Gastrocnemius medialis (tissue), 4 donors: ENCODE data around the gene PPFIBP2. TPM values are rescaled to one million over a fixed set of nuclear protein-coding genes. Genes with fewer than 3 reads are reported as not detected.

ENCODE experiments used
- ATAC-seq, 2 donors: fragments of 150-250 bp; one replicate each; pipeline ENCODE4 v1.9.1; 2016
- DNase-seq, 2 donors: peaks; one replicate each; pipeline ENCODE4 v3.0.0-alpha.2; 2019
- H3K27ac ChIP-seq, 4 donors: fragments of 200-600 bp; sonication (generic); 1 replicate in 1 of 4; 2 replicates in 3 of 4; pipeline ENCODE4 v1.5.1; 2016 to 2018; ENCODE audit warnings: mild to moderate bottlenecking in 2 of 4, moderate library complexity in 1 of 4
- H3K27me3 ChIP-seq, 3 donors: fragments of 200-600 bp; sonication (generic) in 2 of 3; 1 replicate in 1 of 3; 2 replicates in 2 of 3; pipeline versions ENCODE4 v1.5.1 to v1.6.0; 2016 to 2019; ENCODE audit warnings: mild to moderate bottlenecking in 1 of 3, moderate library complexity in 1 of 3
- H3K36me3 ChIP-seq, 2 donors: fragments of 200-600 bp; sonication (generic) in 1 of 2; one replicate each; pipeline ENCODE4 v1.5.1; 2017 to 2018
- H3K4me1 ChIP-seq, 2 donors: fragments of 200-600 bp; sonication (generic) in 1 of 2; one replicate each; pipeline ENCODE4 v1.5.1; 2016 to 2017; ENCODE audit warnings: mild to moderate bottlenecking in 2 of 2
- H3K4me3 ChIP-seq, 4 donors: fragments of 200-600 bp; sonication (generic) in 3 of 4; 1 replicate in 1 of 4; 2 replicates in 3 of 4; pipeline ENCODE4 v1.5.1; 2016 to 2019; ENCODE audit warnings: mild to moderate bottlenecking in 2 of 4
- H3K9me3 ChIP-seq, 3 donors: fragments of 200-600 bp; sonication (generic) in 2 of 3; 1 replicate in 1 of 3; 2 replicates in 2 of 3; pipeline ENCODE4 v1.5.1; 2016 to 2019
- POLR2A ChIP-seq, 2 donors: fragments of 450-650 bp; IDR thresholded peaks; one replicate each; pipeline ENCODE4 v1.6.1; 2017; ENCODE audit warnings: antibody characterized with exemption in 2 of 2, mild to moderate bottlenecking in 2 of 2, moderate library complexity in 2 of 2
- in situ Hi-C, 4 donors: fragments of 200-750 bp; cut with MboI; loops; one replicate each; pipeline versions ENCODE4 v1.15.0 to v1.8.0; 2017; ENCODE audit warnings: low sequenced_read_pairs in 4 of 4
- intact Hi-C: fragments of 100-400 bp; cut with DNase I; formaldehyde crosslinking; loops from one replicate; pipeline ENCODE4 v1.15.1; 2023; ENCODE audit warnings: low total_unique reads
- total RNA-seq, 4 donors: library from RNA; depleted of rRNA; stranded (reverse); fragments of >200 nt; gene quantifications; one replicate each; pipeline versions ENCODE4 v1.1.0 to v1.2.3, GENCODE V29; 2016
- TF ChIP-seq, protein P1 (sequence below), 5 experiments: fragments of 450-650 bp in 3 of 5; fragments of 200-600 bp in 2 of 5; sonication (generic) in 2 of 5; IDR thresholded peaks in 4 of 5; conservative IDR thresholded peaks in 1 of 5; 1 replicate in 4 of 5; 2 replicates in 1 of 5; pipeline ENCODE4 v1.5.1; 2016 to 2019; ENCODE audit warnings: antibody characterized with exemption in 5 of 5, mild to moderate bottlenecking in 3 of 5, moderate library complexity in 3 of 5

Gene PPFIBP2
- total RNA-seq, 4 donors from 2014 or later = 10.5 to 33.5 (median 25.4) TPM

DNA sequence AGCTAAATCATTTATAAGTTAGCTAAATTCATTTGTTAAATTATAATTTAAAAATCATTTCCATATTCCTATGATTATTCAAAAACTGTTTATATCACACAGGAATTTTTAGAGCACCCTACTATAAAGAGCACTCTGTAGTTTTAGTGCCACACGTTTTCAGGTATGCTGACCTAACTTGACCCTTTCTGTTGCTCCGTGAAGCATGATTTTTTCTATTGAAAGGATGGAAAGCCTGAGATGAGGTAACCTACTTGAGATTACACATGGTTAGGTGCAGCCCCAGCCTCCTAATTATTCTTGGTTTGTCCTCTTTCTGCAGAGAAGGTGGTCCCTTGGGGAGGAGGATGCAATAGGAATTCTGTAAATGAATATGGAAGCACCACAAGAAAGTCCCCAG, 72.6 kb downstream of the PPFIBP2 start:
- DNase-seq (no peak), ATAC-seq (no peak)
- no peak overlapping the region for H3K4me3 ChIP-seq
- no peaks in the 10 kb centered on the region for H3K36me3 ChIP-seq
- peaks cover 92 to 96% of the 10 kb centered on the region in 2 donors for H3K4me1 ChIP-seq
- H3K9me3 ChIP-seq = no peaks in the 10 kb centered on the region
- in situ Hi-C loops = no loop called here
- intact Hi-C loops = no loop called here
- TF ChIP-seq, protein P1, sequence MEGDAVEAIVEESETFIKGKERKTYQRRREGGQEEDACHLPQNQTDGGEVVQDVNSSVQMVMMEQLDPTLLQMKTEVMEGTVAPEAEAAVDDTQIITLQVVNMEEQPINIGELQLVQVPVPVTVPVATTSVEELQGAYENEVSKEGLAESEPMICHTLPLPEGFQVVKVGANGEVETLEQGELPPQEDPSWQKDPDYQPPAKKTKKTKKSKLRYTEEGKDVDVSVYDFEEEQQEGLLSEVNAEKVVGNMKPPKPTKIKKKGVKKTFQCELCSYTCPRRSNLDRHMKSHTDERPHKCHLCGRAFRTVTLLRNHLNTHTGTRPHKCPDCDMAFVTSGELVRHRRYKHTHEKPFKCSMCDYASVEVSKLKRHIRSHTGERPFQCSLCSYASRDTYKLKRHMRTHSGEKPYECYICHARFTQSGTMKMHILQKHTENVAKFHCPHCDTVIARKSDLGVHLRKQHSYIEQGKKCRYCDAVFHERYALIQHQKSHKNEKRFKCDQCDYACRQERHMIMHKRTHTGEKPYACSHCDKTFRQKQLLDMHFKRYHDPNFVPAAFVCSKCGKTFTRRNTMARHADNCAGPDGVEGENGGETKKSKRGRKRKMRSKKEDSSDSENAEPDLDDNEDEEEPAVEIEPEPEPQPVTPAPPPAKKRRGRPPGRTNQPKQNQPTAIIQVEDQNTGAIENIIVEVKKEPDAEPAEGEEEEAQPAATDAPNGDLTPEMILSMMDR (IDR thresholded peaks at IDR 0.05 in 4 of 5, conservative IDR thresholded peaks at IDR 0.05 in 1 of 5) = no peak
- no peak for TF ChIP-seq POLR2A (IDR thresholded peaks at IDR 0.05)
- H3K27ac ChIP-seq = peak overlapping the region in 3 of 4 donors; percentile 7 to 41 (median 7)
- H3K27me3 ChIP-seq = no peaks in the 10 kb centered on the region

DNA sequence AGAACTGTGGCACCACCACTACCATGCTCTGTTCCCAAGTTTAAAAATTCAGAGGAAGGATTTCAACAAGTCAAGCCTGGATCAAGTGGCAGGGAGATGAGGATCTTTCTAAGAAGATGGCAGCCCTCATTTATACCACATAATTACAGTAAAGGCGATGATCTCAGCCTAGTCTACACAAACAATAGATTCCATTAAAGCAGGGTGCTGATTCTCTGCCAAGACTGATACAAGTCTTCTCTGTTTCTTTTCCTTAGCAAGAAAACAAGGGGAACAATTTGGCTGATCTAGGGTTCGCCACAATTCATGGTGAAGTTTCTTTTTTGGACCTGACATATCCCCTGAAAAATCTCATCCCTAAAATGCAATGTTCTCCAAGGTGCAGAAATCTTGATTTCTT, 73.9 kb downstream of the PPFIBP2 start:
- Histone ChIP-seq H3K36me3 (no peaks in the 10 kb centered on the region), H3K27ac (no peak overlapping the region), H3K27me3 (no peaks in the 10 kb centered on the region), H3K4me1 (peaks cover 92 to 96% of the 10 kb centered on the region in 2 donors), H3K9me3 (no peaks in the 10 kb centered on the region), H3K4me3 (no peak overlapping the region)
- TF ChIP-seq, protein P1 (IDR thresholded peaks at IDR 0.05 in 4 of 5, conservative IDR thresholded peaks at IDR 0.05 in 1 of 5) = no peak
- no peak for TF ChIP-seq POLR2A (IDR thresholded peaks at IDR 0.05)
- no peak for DNase-seq
- in situ Hi-C loops (no loop called here), intact Hi-C loops (no loop called here)
- ATAC-seq = no peak

DNA sequence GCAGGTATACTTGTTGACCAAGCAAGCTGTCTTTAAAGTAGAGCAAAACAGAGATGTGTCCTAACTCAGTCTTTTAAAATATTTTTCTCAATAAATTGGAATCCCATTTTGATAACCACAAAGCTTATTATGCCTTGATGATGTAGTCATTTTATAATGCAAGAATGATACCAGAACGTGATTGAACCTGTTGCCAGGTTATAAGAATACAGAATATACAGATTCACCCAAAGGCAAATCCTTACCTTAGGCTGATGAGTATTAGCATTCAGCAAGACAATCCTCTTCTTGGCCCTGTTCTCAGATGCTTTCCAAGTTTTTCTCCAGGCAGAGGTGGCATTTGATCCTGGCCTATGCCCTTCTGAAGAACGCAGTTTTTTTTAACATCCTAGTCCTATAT, 76.1 kb downstream of the PPFIBP2 start:
- ATAC-seq (no peak), DNase-seq (no peak)
- intact Hi-C loops (no loop called here), in situ Hi-C loops (no loop called here)
- TF ChIP-seq POLR2A (IDR thresholded peaks at IDR 0.05) = no peak
- TF ChIP-seq, protein P1 (IDR thresholded peaks at IDR 0.05 in 4 of 5, conservative IDR thresholded peaks at IDR 0.05 in 1 of 5) = no peak
- Histone ChIP-seq H3K27me3 (no peaks in the 10 kb centered on the region), H3K4me1 (peaks cover 92% of the 10 kb centered on the region in 2 donors), H3K4me3 (no peak overlapping the region), H3K36me3 (no peaks in the 10 kb centered on the region), H3K27ac (peak overlapping the region in 2 of 4 donors; percentile 57 to 80), H3K9me3 (no peaks in the 10 kb centered on the region)

DNA sequence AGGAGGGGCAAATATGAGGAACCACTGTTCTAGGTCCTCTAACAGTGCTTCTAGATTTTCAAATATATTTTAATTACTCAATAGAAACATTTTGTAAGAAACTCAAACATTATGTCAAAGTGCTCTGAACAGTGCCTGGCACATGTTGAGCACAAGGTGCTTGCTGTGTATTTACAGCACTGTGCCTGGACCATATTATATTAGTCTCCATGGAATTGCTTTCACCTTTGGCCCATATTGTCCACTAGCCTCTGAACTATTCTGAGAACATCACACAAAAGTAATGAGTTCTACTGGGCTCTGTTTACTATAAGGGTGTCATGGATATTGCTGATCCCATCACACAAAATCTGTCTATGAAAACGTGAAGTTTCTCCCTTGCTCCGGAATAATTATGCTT, 76.7 kb downstream of the PPFIBP2 start:
- TF ChIP-seq, protein P1 (IDR thresholded peaks at IDR 0.05 in 4 of 5, conservative IDR thresholded peaks at IDR 0.05 in 1 of 5) = no peak
- no peak for TF ChIP-seq POLR2A (IDR thresholded peaks at IDR 0.05)
- H3K4me3 ChIP-seq = no peak overlapping the region
- no peaks in the 10 kb centered on the region for H3K9me3 ChIP-seq
- DNase-seq (no peak), ATAC-seq (no peak)
- in situ Hi-C loops = no loop called here
- H3K4me1 ChIP-seq = peaks cover 88 to 92% of the 10 kb centered on the region in 2 donors
- H3K36me3 ChIP-seq = no peaks in the 10 kb centered on the region
- intact Hi-C loops = no loop called here
- no peaks in the 10 kb centered on the region for H3K27me3 ChIP-seq
- peak overlapping the region in 3 of 4 donors; percentile 57 to 82 (median 80) for H3K27ac ChIP-seq
